Smooth muscle cell (in vitro differentiated cells): ENCODE data around the gene TMSB15C. TPM values are rescaled to one million over a fixed set of nuclear protein-coding genes. Genes with fewer than 3 reads are reported as not detected.
"Not testable (repeated sequence)": the region's sequence is repeated elsewhere in the genome, so short reads cannot be mapped to it uniquely, and the experiment has no call there.

Experiments used
- DNase-seq: peaks from one replicate; lab custom pipeline; 2025; ENCODE audit not compliant: unreplicated experiment; lab: John Stamatoyannopoulos, UW
- H2AFZ ChIP-seq: fragments of 200-600 bp; sonication (generic); 2 replicates; pipeline ENCODE4 v1.6.0; 2016; ENCODE audit warnings: antibody characterized with exemption, low read depth, mild to moderate bottlenecking
- H3F3A ChIP-seq: fragments of 200-600 bp; sonication (generic); 2 replicates; pipeline ENCODE4 v1.6.0; 2017; ENCODE audit warnings: antibody characterized with exemption, low read depth
- H3K27ac ChIP-seq: fragments of 200-600 bp; sonication (generic); 2 replicates; pipeline ENCODE4 v1.5.1; 2016; ENCODE audit warnings: low read depth, mild to moderate bottlenecking
- H3K27me3 ChIP-seq: fragments of 200-600 bp; sonication (generic); 2 replicates; pipeline ENCODE4 v1.6.1; 2016; ENCODE audit warnings: low read depth, mild to moderate bottlenecking
- H3K36me3 ChIP-seq: fragments of 200-600 bp; sonication (generic); 2 replicates; pipeline ENCODE4 v1.5.1; 2016; ENCODE audit warnings: low read depth
- H3K4me1 ChIP-seq: fragments of 200-600 bp; sonication (generic); 2 replicates; pipeline ENCODE4 v1.5.1; 2016; ENCODE audit warnings: low read depth
- H3K4me2 ChIP-seq: fragments of 200-600 bp; sonication (generic); 2 replicates; pipeline ENCODE4 v1.6.0; 2016; ENCODE audit warnings: mild to moderate bottlenecking
- H3K4me3 ChIP-seq: fragments of 200-600 bp; sonication (generic); 2 replicates; pipeline ENCODE4 v1.5.1; 2016; ENCODE audit warnings: mild to moderate bottlenecking
- H3K79me2 ChIP-seq: fragments of 200-600 bp; sonication (generic); 2 replicates; pipeline ENCODE4 v1.6.0; 2016; ENCODE audit warnings: low read depth, mild to moderate bottlenecking
- H3K9ac ChIP-seq: fragments of 200-600 bp; sonication (generic); 2 replicates; pipeline ENCODE4 v1.6.0; 2016; ENCODE audit warnings: low read depth
- H3K9me3 ChIP-seq: fragments of 200-600 bp; sonication (generic); replicated peaks from 2 replicates; pipeline ENCODE4 v1.5.1; 2016; ENCODE audit warnings: low read depth
- H4K20me1 ChIP-seq: fragments of 200-600 bp; sonication (generic); 2 replicates; pipeline ENCODE4 v1.6.0; 2016; ENCODE audit warnings: low read depth
- CTCF ChIP-seq: fragments of 200-600 bp; sonication (generic); IDR thresholded peaks from 2 replicates; pipeline ENCODE4 v1.5.1; 2017; ENCODE audit warnings: borderline replicate concordance, mild to moderate bottlenecking, antibody characterized with exemption; ENCODE audit not compliant: insufficient read depth, poor library complexity, severe bottlenecking
- WGBS: methylation state at CpG from one replicate; pipeline ENCODE4 v1.1.7; 2016; ENCODE audit warnings: low lambda C conversion rate; 5-methylcytosine and 5-hydroxymethylcytosine counted together
- polyA plus RNA-seq: library from polyadenylated mRNA; unstranded; fragments of >200 nt; fragmentation: Nextera tagmentation; extraction: Ambion mirVana; gene quantifications from 2 replicates; pipeline ENCODE4 v1.2.1, GENCODE V29; 2016
- total RNA-seq: library from RNA; depleted of rRNA; stranded (reverse); fragments of >200 nt; gene quantifications from 2 replicates; pipeline ENCODE4 v1.2.3, GENCODE V29; 2014

Gene TMSB15C
- total and polyA plus RNA-seq, 2 experiments from 2014 or later, result 1.1 to 6.3 TPM

GRCh38 chrX:104113222-104113965 is 37.4 kb upstream of the TMSB15C start:
- no peaks in the 10 kb centered on the region for H3K79me2 ChIP-seq
- WGBS, result 52% methylated on average over 24 of the region's 24 CpGs
- H3F3A ChIP-seq, result no peaks in the 10 kb centered on the region
- TF ChIP-seq CTCF, result peak; percentile 27
- no peaks in the 10 kb centered on the region for H3K4me1 ChIP-seq
- no peak overlapping the region for H2AFZ ChIP-seq
- H3K36me3 ChIP-seq, result no peaks in the 10 kb centered on the region
- no peaks in the 10 kb centered on the region for H4K20me1 ChIP-seq
- H3K27me3 ChIP-seq, result no peaks in the 10 kb centered on the region
- peak overlapping the region; percentile 60 for H3K4me3 ChIP-seq
- H3K27ac ChIP-seq, result no peak overlapping the region
- H3K9me3 ChIP-seq, result no peaks in the 10 kb centered on the region
- H3K4me2 ChIP-seq, result peak overlapping the region; percentile 86
- peak; percentile 1 for DNase-seq
- H3K9ac ChIP-seq, result no peak overlapping the region

- WGBS, result 49% methylated on average over 54 of the region's 67 CpGs
- H3K4me3 ChIP-seq, result peak within 1 kb of the TSS; percentile 60
- H3K9me3 ChIP-seq, result no peaks in the 10 kb centered on the region
- peak within 1 kb of the TSS; percentile 86 for H3K4me2 ChIP-seq
- no peak for TF ChIP-seq CTCF
- H2AFZ ChIP-seq, result peak within 1 kb of the TSS; percentile 80
- H3F3A ChIP-seq, result no peaks in the 10 kb centered on the region
- no peaks in the 10 kb centered on the region for H3K36me3 ChIP-seq
- no peaks in the 10 kb centered on the region for H3K4me1 ChIP-seq
- H4K20me1 ChIP-seq, result no peaks in the 10 kb centered on the region
- DNase-seq, result peak; percentile 39
- H3K27ac ChIP-seq, result peak within 1 kb of the TSS; percentile 52
- peak within 1 kb of the TSS; percentile 73 for H3K9ac ChIP-seq
- no peaks in the 10 kb centered on the region for H3K27me3 ChIP-seq
- H3K79me2 ChIP-seq, result no peaks in the 10 kb centered on the region
These were observed 36.4 kb upstream of the TMSB15C start, which contains the start of gene ZCCHC18 for GRCh38 chrX:104112326-104112951. Gene ZCCHC18, plus strand, starts transcription at chrX:104112523. Its CDS starts 1,589 bp downstream, at chrX:104114112.

GRCh38 chrX:104110491-104111240 is 34.6 kb upstream of the TMSB15C start:
- not testable (repeated sequence) for H3K9ac ChIP-seq, H4K20me1 ChIP-seq, H2AFZ ChIP-seq, DNase-seq, H3K9me3 ChIP-seq, H3F3A ChIP-seq, H3K36me3 ChIP-seq, H3K4me3 ChIP-seq, H3K27me3 ChIP-seq, H3K79me2 ChIP-seq, H3K4me2 ChIP-seq, H3K4me1 ChIP-seq, H3K27ac ChIP-seq
- WGBS, result 68% methylated on average over 6 of the region's 6 CpGs

- DNase-seq, result no peak
- Histone ChIP-seq H3K4me3 (no peak overlapping the region), H3K79me2 (no peaks in the 10 kb centered on the region), H3K27me3 (no peaks in the 10 kb centered on the region), H4K20me1 (no peaks in the 10 kb centered on the region), H3F3A (no peaks in the 10 kb centered on the region), H3K36me3 (no peaks in the 10 kb centered on the region), H3K27ac (no peak overlapping the region), H3K9ac (no peak overlapping the region), H3K4me1 (no peaks in the 10 kb centered on the region), H2AFZ (no peak overlapping the region), H3K4me2 (no peak overlapping the region), H3K9me3 (no peaks in the 10 kb centered on the region)
- 71% methylated on average over 1 of the region's 1 CpG for WGBS
- no peak for TF ChIP-seq CTCF
These were observed 32.9 kb upstream of the TMSB15C start for GRCh38 chrX:104108955-104109354.
